ENCODE measurements around the gene RAB19. TPM values are rescaled to one million over a fixed set of nuclear protein-coding genes. Genes with fewer than 3 reads are reported as not detected.

The RAB19 gene
- total RNA-seq, 1 experiment from 2014 or later: 1.3 TPM

GRCh38 chr7:140458201-140458600 is 54.3 kb downstream of the RAB19 start:
- intact Hi-C loops (cut with micrococcal nuclease): no loop called here
- no peak for TF ChIP-seq EZH2phosphoT487 (IDR thresholded peaks at IDR 0.05; ENCODE audit: borderline replicate concordance, low read length)
- TF ChIP-seq CTCF (conservative IDR thresholded peaks at IDR 0.05; ENCODE audit: low read depth, low read length): no peak
- no peak for TF ChIP-seq EZH2 (IDR thresholded peaks at IDR 0.05; ENCODE audit: low read length, unreplicated experiment)
- H3K4me1 ChIP-seq (ENCODE audit: insufficient read depth, low read length): no peaks in the 10 kb centered on the region
- H3K9me2 ChIP-seq (replicated peaks; ENCODE audit: low read length): no peaks in the 10 kb centered on the region
- DNase-seq (no peak), ATAC-seq (no peak)
- no peak overlapping the region for H2AFZ ChIP-seq (ENCODE audit: low read length)
- no peaks in the 10 kb centered on the region for H3K9me3 ChIP-seq (ENCODE audit: low read length)
- POLR2A ChIA-PET (ENCODE audit: unreplicated experiment): no interaction called here
- no peaks in the 10 kb centered on the region for H3F3A ChIP-seq (ENCODE audit: low read length, unreplicated experiment)
- no peak overlapping the region for H3K27ac ChIP-seq (ENCODE audit: low read length)
- H3K9ac ChIP-seq (ENCODE audit: low read length): no peak overlapping the region
- H3K36me3 ChIP-seq (ENCODE audit: low read depth, low read length): peaks cover 45% of the 10 kb centered on the region
- no peak overlapping the region for H3K4me3 ChIP-seq (ENCODE audit: low read length)
- H4K20me1 ChIP-seq (ENCODE audit: low read length): no peaks in the 10 kb centered on the region
- CTCF ChIA-PET: no interaction called here
- no TSS peak for BruUV-seq (replicated peaks)
- no peaks in the 10 kb centered on the region for H3K79me2 ChIP-seq (ENCODE audit: low read length)
- H3K4me2 ChIP-seq (ENCODE audit: low read length): no peak overlapping the region
- no peaks in the 10 kb centered on the region for H3K27me3 ChIP-seq (ENCODE audit: low read length)

DNA sequence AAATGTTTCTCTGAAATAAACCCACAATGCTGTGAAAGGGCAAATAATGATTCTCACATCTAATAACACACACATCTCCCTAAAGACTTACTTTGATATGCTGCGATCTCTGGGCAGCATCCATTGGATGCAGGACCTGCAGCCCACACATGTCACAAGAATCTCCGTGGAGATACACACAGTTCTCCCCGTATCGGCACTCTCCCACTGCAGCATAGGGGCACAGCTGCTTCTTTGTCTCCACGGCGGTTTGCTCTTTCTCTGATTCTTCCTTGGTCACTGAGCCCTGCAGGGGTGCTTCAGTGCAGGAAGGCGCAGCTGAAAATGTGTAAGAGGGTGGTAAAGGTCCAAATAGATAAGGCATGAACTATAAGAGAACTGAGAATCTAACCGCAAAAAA is 55.1 kb downstream of the RAB19 start:
- H3F3A ChIP-seq (ENCODE audit: low read length, unreplicated experiment): no peaks in the 10 kb centered on the region
- no peak overlapping the region for H3K9ac ChIP-seq (ENCODE audit: low read length)
- no peak for TF ChIP-seq CTCF (conservative IDR thresholded peaks at IDR 0.05; ENCODE audit: low read depth, low read length)
- TF ChIP-seq EZH2phosphoT487 (IDR thresholded peaks at IDR 0.05; ENCODE audit: borderline replicate concordance, low read length): no peak
- TF ChIP-seq EZH2 (IDR thresholded peaks at IDR 0.05; ENCODE audit: low read length, unreplicated experiment): no peak
- peaks cover 44% of the 10 kb centered on the region for H3K36me3 ChIP-seq (ENCODE audit: low read depth, low read length)
- DNase-seq (no peak), ATAC-seq (no peak)
- intact Hi-C loops (cut with micrococcal nuclease): no loop called here
- no peak overlapping the region for H3K27ac ChIP-seq (ENCODE audit: low read length)
- no peak overlapping the region for H3K4me3 ChIP-seq (ENCODE audit: low read length)
- H3K79me2 ChIP-seq (ENCODE audit: low read length): no peaks in the 10 kb centered on the region
- ChIA-PET POLR2A (ENCODE audit: unreplicated experiment) (no interaction called here), CTCF (no interaction called here)
- no peaks in the 10 kb centered on the region for H4K20me1 ChIP-seq (ENCODE audit: low read length)
- no peaks in the 10 kb centered on the region for H3K9me3 ChIP-seq (ENCODE audit: low read length)
- no peaks in the 10 kb centered on the region for H3K9me2 ChIP-seq (replicated peaks; ENCODE audit: low read length)
- no peaks in the 10 kb centered on the region for H3K4me1 ChIP-seq (ENCODE audit: insufficient read depth, low read length)
- H3K4me2 ChIP-seq (ENCODE audit: low read length): no peak overlapping the region
- BruUV-seq (replicated peaks): no TSS peak
- H2AFZ ChIP-seq (ENCODE audit: low read length): no peak overlapping the region
- no peaks in the 10 kb centered on the region for H3K27me3 ChIP-seq (ENCODE audit: low read length)

- Histone ChIP-seq H3K4me2 (ENCODE audit: low read length) (no peak overlapping the region), H3K36me3 (ENCODE audit: low read depth, low read length) (peaks cover 11% of the 10 kb centered on the region; the same call in 1 of the 2 replicates), H3K9me3 (ENCODE audit: low read length) (no peaks in the 10 kb centered on the region), H4K20me1 (ENCODE audit: low read length) (no peaks in the 10 kb centered on the region), H3K4me3 (ENCODE audit: low read length) (no peak overlapping the region), H3K9ac (ENCODE audit: low read length) (no peak overlapping the region), H3K79me2 (ENCODE audit: low read length) (0 out of 2 replicates have a peak, but pooled peaks cover 6% of the 10 kb centered on the region), H2AFZ (ENCODE audit: low read length) (no peak overlapping the region), H3F3A (ENCODE audit: low read length, unreplicated experiment) (no peaks in the 10 kb centered on the region), H3K27me3 (ENCODE audit: low read length) (no peaks in the 10 kb centered on the region), H3K9me2 (replicated peaks; ENCODE audit: low read length) (no peaks in the 10 kb centered on the region), H3K27ac (ENCODE audit: low read length) (no peak overlapping the region), H3K4me1 (ENCODE audit: insufficient read depth, low read length) (no peaks in the 10 kb centered on the region)
- intact Hi-C loops (cut with micrococcal nuclease): no loop called here
- BruUV-seq (replicated peaks): no TSS peak
- POLR2A ChIA-PET (ENCODE audit: unreplicated experiment): no interaction called here
- no peak for TF ChIP-seq CTCF (conservative IDR thresholded peaks at IDR 0.05; ENCODE audit: low read depth, low read length)
- TF ChIP-seq EZH2 (IDR thresholded peaks at IDR 0.05; ENCODE audit: low read length, unreplicated experiment): no peak
- no peak for TF ChIP-seq EZH2phosphoT487 (IDR thresholded peaks at IDR 0.05; ENCODE audit: borderline replicate concordance, low read length)
- ATAC-seq (no peak), DNase-seq (no peak)
- CTCF ChIA-PET: no interaction called here
Observed at GRCh38 chr7:140463111-140463510, 59.3 kb downstream of the RAB19 start.
